Sigmoid colon (tissue), 4 donors: ENCODE results near the gene FOXO6.

Experiments
- EP300 ChIP-seq, 4 donors: sonication (generic); formaldehyde crosslinking; IDR thresholded peaks; one replicate each; pipeline ENCODE4 v1.6.1; 2017; ENCODE audit warnings: antibody characterized with exemption in 4 of 4
- POLR2A ChIP-seq, 2 donors: fragments of 450-650 bp; IDR thresholded peaks; one replicate each; pipeline ENCODE4 v1.6.1; 2016; ENCODE audit warnings: antibody characterized with exemption in 2 of 2, mild to moderate bottlenecking in 2 of 2, moderate library complexity in 2 of 2
- TF ChIP-seq, protein P1 (sequence below), 4 experiments: fragments of 450-650 bp in 3 of 4; fragments of 200-600 bp in 1 of 4; IDR thresholded peaks; one replicate each; pipeline ENCODE4 v1.5.1; 2016 to 2019; ENCODE audit warnings: antibody characterized with exemption in 4 of 4, mild to moderate bottlenecking in 3 of 4, moderate library complexity in 2 of 4

DNA sequence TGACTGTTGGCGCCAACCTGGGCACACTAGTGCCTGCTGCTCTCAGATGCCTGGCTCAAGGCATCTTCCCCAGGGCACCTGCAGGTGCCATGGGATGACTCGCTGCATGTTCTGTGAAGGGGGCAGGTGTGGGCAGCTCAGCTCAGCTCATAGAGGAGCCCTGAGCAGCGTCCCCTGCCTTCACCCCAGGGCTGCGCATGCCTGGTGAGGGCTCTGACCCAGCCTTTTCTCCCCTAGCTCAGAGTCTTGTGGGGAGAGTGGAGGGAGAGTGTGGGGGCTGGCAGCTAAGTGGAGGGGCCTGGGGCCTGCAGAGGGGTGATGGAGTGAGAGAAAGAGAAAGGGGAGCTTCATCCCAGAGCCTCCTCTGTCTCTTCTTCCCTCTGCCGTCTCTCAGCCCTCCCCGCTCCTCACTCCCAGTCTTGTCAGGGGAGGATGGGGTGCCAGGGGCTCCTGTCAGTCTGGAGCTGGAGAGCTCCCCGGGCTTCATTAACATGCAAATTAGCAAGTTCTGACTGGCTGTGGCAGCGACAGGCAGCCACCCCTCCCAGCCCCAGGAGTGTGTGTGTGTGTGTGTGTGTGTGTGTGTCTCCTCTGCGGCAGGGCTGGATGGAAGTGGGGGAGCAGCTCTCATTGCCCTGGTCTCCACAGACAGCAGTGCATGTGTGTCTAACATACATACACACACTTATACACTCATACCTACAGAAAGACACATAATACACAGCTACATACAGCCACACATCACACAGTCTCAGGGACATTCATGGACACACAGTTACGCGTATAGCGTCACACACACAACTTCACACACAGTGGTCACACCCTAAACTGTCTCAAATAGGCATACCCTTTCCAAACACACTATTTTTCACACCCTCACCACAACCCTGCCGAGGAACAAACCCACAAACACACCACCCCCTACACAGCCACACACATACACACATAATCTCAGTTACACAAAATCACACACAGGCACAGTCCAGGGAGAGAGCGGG is 34.0 kb downstream of the FOXO6 start:
- TF ChIP-seq POLR2A (IDR thresholded peaks at IDR 0.05) (no peak), EP300 (IDR thresholded peaks at IDR 0.05) (no peak)
- TF ChIP-seq, protein P1, sequence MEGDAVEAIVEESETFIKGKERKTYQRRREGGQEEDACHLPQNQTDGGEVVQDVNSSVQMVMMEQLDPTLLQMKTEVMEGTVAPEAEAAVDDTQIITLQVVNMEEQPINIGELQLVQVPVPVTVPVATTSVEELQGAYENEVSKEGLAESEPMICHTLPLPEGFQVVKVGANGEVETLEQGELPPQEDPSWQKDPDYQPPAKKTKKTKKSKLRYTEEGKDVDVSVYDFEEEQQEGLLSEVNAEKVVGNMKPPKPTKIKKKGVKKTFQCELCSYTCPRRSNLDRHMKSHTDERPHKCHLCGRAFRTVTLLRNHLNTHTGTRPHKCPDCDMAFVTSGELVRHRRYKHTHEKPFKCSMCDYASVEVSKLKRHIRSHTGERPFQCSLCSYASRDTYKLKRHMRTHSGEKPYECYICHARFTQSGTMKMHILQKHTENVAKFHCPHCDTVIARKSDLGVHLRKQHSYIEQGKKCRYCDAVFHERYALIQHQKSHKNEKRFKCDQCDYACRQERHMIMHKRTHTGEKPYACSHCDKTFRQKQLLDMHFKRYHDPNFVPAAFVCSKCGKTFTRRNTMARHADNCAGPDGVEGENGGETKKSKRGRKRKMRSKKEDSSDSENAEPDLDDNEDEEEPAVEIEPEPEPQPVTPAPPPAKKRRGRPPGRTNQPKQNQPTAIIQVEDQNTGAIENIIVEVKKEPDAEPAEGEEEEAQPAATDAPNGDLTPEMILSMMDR (IDR thresholded peaks at IDR 0.05): no peak
